GM21576 (cell line): ENCODE results near the gene SWT1.
"Not testable (repeated sequence)": the region's sequence is repeated elsewhere in the genome, so short reads cannot be mapped to it uniquely, and the experiment has no call there.

Experiments used
- ATAC-seq: cut with Tn5 transposase; IDR thresholded peaks from one replicate; pipeline ENCODE4 v1.9.1; 2021; ENCODE audit warnings: mild to moderate bottlenecking, moderate library complexity; ENCODE audit not compliant: unreplicated experiment

SWT1 gene

GRCh38 chr1:185244015-185244747 is 87.2 kb downstream of the SWT1 start:
- ATAC-seq: no peak

- no peak for ATAC-seq
These were observed 88.5 kb downstream of the SWT1 start for GRCh38 chr1:185245466-185245865.

GRCh38 chr1:185249563-185249962 is 92.6 kb downstream of the SWT1 start:
- no peak for ATAC-seq

GRCh38 chr1:185250063-185250462 is 93.1 kb downstream of the SWT1 start:
- ATAC-seq: no peak

GRCh38 chr1:185251928-185252327 is 95.0 kb downstream of the SWT1 start:
- ATAC-seq: not testable (repeated sequence)

- ATAC-seq: not testable (repeated sequence)
These were observed 95.4 kb downstream of the SWT1 start for GRCh38 chr1:185252404-185252803.

- not testable (repeated sequence) for ATAC-seq
These were observed 98.6 kb downstream of the SWT1 start for GRCh38 chr1:185255595-185255994.

GRCh38 chr1:185257116-185257949 is 100.4 kb downstream of the SWT1 start:
- ATAC-seq: not testable (repeated sequence)

GRCh38 chr1:185257950-185258208 is 100.9 kb downstream of the SWT1 start:
- no peak for ATAC-seq

GRCh38 chr1:185258676-185259075 is 101.7 kb downstream of the SWT1 start:
- no peak for ATAC-seq

GRCh38 chr1:185260611-185261010 is 103.6 kb downstream of the SWT1 start:
- ATAC-seq: no peak

- no peak for ATAC-seq
These were observed 105.2 kb downstream of the SWT1 start for GRCh38 chr1:185262151-185262550.

GRCh38 chr1:185263292-185263691 is 106.3 kb downstream of the SWT1 start:
- no peak for ATAC-seq

- ATAC-seq: no peak
These were observed 106.8 kb downstream of the SWT1 start for GRCh38 chr1:185263780-185264179.

- no peak for ATAC-seq
These were observed 108.3 kb downstream of the SWT1 start for GRCh38 chr1:185265314-185265713.

- ATAC-seq: no peak
These were observed 110.3 kb downstream of the SWT1 start for GRCh38 chr1:185267301-185267700.

GRCh38 chr1:185267701-185268100 is 110.7 kb downstream of the SWT1 start:
- no peak for ATAC-seq

GRCh38 chr1:185268352-185268751 is 111.4 kb downstream of the SWT1 start:
- no peak for ATAC-seq

- no peak for ATAC-seq
These were observed 115.0 kb downstream of the SWT1 start for GRCh38 chr1:185271921-185272320.

- no peak for ATAC-seq
These were observed 122.6 kb downstream of the SWT1 start for GRCh38 chr1:185279571-185279970.

GRCh38 chr1:185280589-185280988 is 123.6 kb downstream of the SWT1 start:
- no peak for ATAC-seq

- ATAC-seq: peak; percentile 87
These were observed 124.3 kb downstream of the SWT1 start for GRCh38 chr1:185281245-185281644.
